NCI-H2171 treated with DMSO at 0.1 percent for 48 hours (cell line): ENCODE measurements around the gene FAM135A.

Experiments
- DNase-seq: peaks from one replicate; lab custom pipeline; 2025; lab: John Stamatoyannopoulos, UW

The FAM135A gene

DNA sequence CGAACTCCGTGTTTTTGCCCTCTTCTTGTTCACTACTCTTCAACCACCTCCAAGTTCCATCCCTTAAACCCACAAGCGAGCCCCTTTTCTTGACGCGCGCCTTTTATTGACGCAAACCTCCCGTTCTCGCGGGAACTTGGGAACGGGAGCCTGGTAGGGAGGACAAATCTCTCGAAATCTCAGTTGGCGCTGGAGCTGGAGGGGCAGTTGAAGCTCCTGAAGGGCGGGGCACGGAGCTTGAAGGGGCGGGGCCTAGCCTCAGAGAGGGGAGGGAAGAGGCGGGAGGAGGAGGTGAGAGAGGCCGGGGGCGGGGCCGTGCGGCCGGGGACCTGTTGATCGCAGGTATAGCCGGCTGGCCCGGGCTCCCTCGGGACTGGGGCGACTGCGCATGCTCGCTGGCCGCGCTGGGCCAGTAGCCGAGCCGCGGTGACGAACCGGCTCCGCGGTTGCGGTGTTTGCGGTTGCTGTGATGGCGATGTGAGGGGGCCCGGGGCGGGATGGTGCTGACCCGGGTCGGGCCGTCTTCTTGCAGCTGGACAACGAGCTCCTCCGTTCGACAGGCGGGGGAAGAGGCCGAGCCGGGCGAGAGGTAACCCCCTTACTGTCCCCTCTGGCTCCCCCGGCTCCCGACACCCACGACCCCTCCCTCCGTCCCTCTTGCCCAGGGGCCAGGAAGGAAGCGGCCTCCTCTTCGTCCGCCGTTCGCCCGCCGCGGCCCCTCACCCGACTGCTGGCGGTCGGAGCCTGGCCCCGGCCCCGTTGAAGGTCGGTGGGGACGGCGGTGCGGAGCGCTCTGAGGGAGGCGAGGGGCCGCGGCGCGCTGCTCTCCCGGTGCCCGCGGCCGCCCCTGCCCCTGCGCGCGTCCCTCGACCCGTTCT is at the start of gene FAM135A:
Gene FAM135A, plus strand, starts transcription at position 395 of the 878 bp plus-strand sequence. CDS start 14,835 bp downstream, outside the sequence.
- DNase-seq, result peak; percentile 98

DNA sequence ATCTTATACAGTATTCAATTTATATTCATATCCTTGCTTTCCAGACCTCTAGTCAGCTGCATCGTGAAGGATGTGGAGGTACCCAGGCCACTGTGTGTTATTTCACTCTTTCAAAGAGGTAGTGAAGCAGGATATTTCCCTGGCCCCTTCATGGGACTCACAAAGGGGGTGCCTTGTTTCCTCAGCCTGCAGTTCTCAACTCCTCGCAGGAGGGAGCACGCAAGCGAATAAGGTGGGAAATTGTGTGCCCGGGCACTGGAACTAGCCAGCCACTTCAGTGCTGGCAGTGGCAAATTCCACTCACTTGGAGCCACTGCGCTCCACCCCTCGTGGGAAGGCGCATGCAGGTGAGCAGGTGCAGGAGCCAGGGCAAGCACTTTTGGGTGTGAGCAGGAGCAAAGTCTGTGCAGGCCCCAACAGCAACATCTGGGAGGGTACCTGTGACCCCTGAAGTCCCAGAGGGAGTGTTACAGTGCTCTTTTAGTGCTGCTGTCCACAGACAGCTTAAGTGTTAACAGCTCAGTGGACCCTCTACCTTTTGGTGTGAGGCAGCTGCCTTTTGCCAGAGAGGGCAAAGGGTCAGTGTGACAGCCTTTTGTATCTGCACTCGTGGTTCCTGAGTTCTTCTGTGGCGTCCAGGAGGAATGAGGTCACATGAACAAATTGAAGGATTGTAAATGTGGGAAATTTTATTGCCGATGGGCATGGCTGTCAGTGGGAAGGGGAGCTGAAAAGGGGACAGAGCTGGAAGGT is 49.4 kb upstream of the FAM135A start:
- DNase-seq, result no peak

DNA sequence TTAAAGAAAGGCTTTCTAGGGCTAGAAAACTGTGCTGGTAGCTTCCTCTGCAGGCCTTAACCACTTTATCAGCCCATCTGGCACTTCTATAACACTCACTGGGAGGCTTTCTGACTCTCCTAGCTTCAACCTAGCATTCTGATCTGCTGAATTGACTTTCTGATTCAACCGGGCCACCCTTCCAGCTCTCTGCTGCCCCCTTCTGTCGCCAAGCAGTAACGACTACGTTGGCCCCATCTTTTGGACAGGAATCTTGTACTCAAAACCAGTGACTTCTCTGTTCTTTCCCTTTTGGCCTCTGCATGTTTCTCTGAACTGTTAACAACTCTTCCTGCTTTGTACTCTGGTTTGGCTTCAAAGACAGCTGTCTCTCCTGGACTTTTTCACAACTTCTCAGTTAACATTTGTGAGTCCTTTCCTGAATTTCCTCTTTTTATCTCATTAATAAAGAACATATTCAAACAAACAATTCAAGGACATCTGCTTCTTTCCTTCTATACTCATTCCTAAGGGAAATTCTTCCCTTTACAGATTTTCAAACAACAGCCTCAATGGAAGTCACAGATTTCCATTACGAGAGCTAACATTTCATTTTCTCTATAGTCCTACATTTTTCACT is 43.9 kb upstream of the FAM135A start:
- peak; percentile 66 for DNase-seq

DNA sequence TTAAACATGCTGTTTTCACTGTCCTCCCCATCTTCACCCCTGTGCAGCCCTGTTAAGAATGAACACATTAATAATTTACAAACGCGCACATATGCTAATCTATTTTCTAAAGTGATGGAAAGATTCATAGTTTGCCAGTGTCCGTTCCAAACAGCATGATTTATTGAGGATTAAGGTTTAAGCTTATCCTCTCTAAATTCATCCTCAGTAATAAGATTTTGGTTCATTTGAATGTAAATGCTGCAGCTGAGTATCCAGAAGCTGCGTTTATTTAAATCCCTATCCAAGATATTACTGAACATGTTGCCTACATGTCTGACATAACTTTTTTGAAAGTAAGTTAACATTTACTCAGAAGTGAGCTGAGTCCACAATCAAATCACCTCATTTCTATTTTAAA is 42.8 kb upstream of the FAM135A start:
- no peak for DNase-seq

DNA sequence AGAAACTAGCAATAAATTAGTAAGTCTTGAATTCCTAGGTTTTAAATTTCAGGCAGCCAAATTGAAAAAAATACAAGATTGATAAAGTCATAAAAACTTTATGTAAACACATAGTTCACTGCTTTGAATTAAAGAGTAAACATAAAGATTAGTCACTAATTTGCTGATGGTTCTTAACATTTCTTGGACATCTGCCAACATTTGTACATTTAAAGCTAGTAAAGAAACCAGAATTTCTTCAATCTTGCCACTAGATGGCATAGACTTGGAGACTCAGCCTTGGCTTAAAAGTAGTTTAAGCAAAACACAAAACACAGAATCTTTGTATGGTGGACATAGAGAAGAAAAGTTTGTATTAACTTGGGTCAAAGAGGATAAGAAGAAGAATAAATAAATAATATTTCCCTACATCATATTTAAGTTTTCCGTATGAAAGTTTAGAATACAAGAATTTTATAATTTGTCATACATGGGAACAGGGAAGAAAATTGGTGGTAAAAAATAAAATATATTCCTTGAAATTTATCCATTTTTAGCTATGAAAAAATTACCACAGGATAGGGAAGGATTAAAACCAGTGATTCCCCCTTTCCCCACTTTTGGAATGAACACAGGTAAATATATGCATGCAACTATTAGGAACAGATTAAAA is 41.7 kb upstream of the FAM135A start:
- DNase-seq, result peak; percentile 82

DNA sequence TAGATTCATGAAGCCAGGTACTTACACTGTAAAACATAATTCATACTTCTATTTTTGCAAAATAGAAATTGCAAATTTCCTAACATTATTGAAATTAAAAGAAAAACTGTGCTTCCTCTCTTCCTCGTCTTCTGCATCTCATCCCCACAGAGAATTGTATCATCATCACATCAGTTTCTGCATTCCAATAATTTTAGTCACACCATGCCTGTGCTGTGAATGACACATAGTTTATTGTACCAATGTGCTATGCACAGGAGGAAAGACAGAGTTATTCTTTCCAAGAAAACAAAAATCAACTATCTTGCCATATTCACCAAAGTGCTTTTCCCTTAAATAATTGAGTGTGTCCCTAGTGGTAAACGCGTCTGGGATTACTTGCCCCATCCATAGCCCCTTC is 38.1 kb upstream of the FAM135A start:
- DNase-seq, result no peak

DNA sequence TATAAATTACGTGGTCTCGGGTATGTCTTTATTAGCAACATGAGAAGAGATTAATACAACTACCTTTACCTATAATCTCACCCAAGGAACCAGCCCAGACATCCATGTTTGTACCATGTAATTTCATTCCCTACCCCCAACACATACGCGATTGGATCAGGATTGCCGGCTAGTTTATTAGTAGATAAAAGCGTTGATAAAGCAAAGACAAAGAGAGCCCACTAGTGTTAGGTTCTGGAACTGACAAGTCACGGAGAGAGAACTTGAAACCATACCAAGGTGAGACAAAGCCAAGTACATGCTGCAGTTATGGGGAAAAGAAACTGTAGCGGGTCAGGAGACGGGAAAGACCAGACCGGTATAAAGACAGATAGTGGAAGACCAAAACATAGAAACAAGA is 37.4 kb upstream of the FAM135A start:
- DNase-seq, result peak; percentile 4

DNA sequence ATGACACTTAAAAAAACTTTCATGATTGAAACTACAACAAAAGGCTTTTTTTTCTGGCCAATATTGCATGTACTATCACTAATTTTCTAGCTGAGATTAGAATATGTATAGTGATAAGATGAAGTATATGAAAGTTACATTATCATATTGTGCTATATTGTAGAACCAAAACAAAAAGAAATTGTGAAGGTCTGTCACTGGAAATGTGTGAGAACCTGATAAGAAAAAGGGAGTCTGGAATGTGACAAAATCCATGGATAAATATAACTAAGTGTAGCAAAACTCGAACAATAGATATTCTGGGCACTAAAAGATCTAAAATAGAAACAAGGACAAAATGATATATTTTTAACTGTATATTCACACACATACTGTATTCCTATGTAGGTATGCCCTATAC is 36.7 kb upstream of the FAM135A start:
- DNase-seq, result no peak

DNA sequence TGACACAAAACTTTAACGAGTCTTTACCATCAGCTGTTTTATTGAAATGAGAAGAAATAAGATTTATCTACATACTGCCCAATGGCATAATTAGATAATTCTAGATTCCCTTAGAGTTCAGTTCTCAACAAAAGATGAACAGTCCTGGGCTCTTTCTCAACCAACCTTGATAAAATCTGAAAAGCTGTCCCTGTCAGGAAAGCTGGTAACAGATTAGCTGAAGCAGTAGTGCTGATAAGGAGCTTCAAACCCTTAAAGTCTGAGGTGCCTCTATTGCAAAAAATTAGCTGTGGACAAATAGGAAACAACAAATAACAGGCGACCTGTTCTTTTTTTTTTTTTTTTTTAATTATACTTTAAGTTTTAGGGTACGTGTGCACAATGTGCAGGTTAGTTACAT is 35.9 kb upstream of the FAM135A start:
- DNase-seq, result no peak

DNA sequence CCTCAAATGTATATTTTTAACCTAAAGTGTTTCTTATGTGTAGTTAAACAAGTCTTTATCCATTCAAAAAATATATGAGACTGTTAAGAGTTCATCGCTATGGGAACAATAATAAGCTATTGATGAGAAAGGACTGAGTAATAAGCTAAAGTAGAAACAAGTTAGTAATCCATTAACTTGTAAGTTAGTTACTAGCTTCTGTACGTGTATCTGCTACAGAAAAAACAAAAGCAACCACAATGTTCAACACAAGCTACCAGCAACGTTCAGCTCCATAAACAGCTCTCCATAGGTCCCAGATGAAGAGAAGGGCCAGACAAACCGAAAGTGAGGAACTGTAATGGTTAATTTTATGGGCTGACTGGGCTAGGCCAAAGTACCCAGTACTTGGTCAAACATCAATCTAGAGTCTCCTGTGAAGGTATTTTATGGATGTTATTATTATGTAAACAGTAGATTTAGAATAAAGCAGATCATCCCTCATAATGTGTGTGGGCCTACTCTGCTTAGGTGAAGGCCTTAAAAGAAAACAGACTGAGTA is 33.8 kb upstream of the FAM135A start:
- DNase-seq, result no peak

DNA sequence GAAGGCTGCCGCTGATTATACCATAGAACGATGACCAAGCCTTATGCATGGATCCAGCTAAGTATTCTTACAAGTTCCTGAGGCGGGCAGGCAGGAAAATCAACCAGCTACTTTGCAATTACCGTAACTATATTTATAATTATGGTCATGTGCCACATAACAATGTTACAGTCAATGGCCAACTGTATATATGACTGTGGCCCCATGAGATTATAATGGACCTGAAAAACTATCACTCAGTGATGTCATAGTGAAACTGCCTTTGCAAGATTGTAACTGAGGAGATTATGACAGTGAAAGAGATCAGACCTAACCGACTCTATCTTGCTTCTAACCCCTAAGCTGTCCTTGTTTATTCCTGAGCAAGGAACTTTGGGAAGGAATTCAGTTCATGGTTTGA is 33.1 kb upstream of the FAM135A start:
- no peak for DNase-seq

DNA sequence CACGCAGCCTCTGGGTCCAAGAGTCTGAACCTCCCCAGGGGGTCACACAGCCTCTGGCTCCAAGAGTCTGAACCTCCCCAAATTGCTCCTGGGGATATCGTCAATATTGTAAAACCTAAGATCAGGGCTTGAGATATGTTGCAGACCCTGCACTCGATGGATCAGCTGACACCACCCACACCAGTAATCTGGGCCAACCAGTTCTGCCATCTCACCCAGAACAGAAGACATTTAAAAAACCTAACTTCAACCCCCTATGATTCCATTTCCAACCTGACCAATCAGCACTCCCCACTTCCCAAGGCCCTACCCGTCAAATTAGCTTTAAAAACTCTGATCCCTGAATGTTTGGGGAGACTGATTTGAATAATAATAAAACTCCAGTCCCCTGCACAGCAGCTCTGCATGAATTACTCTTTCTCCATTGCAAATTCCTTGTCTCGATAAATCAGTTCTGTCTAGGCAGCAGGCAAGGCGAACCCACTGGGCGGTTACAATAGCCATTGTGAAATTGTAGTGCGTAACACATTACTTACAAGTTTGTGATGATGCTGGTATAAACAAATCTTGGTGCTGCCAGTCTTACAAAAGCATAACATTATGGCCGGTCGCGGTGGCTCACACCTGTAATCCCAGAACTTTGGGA is 32.4 kb upstream of the FAM135A start:
- DNase-seq, result no peak

DNA sequence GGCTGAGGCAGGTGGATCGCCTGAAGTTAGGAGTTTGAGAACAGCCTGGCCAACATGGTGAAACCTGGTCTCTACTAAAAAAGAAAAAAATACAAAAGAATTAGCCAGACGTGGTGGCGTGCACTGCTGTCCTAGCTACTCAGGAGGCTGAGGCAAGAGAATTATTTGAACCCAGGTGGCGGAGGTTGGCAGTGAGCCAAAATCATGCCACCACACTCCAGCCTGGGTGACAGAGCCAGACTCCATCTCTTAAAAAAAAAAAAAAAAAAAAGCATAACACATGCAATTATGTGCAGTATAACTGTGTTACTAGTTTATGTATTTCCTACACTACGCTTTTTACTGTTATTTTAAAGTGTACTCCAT is 31.9 kb upstream of the FAM135A start:
- DNase-seq, result peak; percentile 8

DNA sequence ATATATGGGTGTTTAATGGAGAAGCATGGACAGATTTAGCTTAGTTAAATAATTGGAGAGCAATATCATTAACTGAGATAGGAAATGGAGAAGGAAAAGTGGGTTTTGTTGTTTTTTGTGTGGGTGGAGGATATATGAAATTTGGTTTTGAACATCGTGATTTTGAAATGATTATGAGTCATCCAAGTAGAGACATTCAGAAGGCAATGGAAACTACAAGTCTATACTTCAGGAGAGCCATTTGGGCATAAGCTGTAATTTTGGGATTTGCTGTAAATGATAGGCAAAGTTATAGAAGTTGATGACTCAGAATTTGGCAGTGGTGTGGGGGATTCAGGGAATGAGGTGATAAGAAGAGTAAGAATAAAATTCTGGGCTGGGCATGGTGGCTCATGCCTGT is 27.4 kb upstream of the FAM135A start:
- no peak for DNase-seq

DNA sequence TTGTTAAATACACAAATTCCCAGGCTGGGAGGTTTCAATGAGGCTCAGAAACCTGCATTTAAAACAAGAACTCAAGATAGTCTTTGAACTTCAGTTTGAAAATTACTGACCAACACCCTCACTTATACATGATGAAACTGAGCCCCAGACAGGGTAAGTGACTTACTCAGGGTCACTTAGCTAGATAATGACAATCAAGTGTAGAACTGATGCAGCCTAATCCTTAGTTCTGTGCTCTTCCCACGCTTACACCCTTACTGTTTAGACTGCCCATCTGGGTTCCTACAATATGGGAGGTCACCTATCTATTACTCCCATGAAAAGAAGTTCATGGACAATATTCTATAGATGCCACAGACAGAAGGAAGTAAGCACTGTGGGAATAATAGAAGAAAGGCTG is 24.5 kb upstream of the FAM135A start:
- DNase-seq, result no peak

DNA sequence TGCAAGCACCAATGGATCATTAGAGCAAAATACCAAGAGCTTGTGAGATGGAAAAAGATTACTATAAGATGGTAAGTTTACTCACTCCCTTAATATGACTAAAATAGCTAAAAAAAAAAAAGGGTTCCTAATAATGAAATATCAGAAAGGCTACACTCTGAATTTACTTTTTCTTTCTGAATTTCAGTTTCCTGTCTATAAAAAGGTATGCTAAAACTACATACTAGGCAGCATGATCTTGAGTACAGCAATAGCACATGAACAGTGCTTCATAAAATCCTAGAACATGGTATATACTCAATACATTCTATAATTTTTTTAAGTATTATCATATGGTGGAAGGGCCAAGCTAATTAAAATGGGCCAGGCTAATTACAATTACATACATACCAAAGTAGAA is 24.0 kb upstream of the FAM135A start:
- DNase-seq, result no peak

DNA sequence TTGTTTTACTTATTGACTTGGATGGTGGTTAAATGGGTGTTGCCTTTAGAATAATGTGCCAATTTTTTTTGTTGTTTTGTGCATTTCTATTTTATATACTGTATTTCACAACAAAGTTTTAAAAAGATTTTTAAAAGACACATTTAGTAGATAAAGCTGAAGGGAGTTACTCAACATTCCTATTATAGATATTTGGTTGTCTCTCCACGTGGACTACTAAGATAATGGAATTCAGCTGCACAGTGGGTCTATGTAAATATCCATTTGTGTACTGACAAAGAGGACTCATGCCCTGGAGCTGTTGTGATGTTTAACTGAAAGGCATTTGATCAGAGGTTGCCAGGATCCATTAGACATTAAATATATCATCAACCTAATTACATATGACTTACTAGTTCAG is 23.2 kb upstream of the FAM135A start:
- DNase-seq, result no peak

DNA sequence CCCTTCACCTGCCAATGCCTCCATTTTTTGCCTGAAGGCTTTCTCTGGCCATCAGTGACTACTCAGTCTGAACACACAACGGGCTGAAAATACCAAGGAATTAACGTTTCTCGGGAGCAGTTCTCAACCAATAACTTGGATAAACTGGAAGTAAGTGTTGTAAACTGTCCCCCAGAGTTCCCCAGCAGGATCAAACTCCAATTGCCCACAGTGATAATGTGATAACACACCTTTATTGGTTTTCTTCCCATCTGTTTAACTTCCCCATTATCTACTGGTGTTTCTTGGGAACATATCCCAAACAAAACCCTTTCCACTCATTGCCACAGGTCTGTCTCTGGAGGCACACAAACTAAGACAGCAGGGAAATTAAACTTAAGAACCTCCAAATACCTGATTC is 21.8 kb upstream of the FAM135A start:
- DNase-seq, result no peak

DNA sequence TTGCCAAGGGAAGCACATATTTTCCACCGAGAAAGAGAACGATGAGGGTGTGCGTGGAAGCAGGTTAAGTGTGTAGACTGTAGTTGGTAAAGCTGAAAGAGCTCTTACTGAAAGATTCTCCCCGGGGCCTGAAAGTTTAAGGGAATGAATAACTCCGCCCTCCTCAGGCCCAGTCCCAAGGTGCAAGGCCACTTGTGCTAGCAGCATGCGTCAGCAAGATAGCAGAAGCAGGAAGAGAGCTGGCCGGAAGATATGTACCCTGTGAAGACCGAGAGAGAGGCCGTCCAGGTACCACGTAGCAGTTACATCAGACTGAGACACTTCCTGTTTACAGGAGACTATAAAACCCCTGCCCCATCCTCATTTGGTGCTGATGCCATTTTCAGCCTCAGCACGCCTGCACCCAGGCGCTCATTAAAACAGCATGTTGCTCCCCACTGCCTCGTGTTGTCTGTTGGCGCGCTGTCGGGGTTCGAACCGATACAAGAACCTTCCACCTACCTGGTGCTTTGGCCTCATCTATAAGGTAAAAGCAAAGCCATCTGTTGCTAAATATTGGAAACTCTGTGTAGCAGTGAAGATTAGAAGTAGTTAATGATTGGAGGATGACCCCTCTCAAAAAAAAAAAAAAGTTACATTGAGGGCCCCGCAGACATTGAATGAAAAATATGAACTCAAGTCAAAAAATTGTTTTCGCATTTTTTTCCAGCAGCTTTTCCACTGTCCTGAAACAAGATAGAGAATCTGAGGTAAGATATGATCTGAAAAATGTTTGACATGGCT is 18.6 kb upstream of the FAM135A start:
- no peak for DNase-seq

DNA sequence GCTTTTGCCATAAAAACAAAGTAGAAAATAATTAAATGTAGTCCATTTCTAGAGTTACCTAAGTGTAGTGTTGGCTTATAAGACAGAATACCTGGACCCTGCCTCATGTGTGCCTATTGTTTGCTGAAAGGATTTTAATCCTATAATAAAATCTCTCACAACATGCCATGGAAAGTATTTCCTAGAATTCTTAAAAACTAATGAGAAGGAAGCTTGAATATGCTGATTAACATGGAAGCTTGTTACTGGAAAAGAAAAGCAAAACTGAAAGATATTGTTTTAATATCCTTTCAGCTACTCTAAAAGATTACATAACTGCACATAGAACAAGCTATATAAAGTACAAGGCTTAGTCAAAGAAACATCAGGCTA is 18.0 kb upstream of the FAM135A start:
- no peak for DNase-seq

DNA sequence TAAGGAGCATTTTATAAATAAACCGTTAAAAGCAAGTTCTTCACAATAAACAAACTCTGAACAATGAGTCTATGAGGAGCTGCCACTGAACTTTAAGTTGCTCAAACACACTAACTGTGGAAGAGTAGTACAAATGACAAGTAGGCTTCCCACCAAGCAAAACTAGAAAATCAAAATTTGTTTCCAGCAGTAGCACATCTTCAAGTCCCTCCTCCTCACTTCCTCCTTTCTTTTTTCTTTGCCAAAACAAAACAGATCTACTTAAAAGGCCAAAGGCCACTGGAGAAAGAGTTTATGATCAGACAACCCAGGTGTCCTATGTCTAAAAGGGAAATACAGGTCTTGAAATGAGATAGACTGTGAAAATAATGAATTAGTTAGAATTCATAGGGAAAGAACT is 17.1 kb upstream of the FAM135A start:
- DNase-seq, result no peak
